C4-2B (cell line): ENCODE measurements around the gene CAMK1D.
"Not testable (repeated sequence)": the region's sequence is repeated elsewhere in the genome, so short reads cannot be mapped to it uniquely, and the experiment has no call there.

Source experiments
- CTCF ChIP-seq: fragments of 450-650 bp; conservative IDR thresholded peaks from 2 replicates; pipeline ENCODE4 v1.5.1; 2017; ENCODE audit warnings: mild to moderate bottlenecking
- ZFX ChIP-seq: fragments of 450-650 bp; IDR thresholded peaks from 2 replicates; pipeline ENCODE4 v1.6.1; 2017

GRCh38 chr10:12743466-12743865 is 394.1 kb downstream of the CAMK1D start:
- TF ChIP-seq CTCF, ZFX: not testable (repeated sequence)
